SK-N-MC (cell line): ENCODE results near the gene KLHL29.
"Not testable (repeated sequence)": the region's sequence is repeated elsewhere in the genome, so short reads cannot be mapped to it uniquely, and the experiment has no call there.

Experiments used
- DNase-seq: peaks from one replicate; pipeline ENCODE4 v3.0.0-alpha.2; 2011; ENCODE audit warnings: low read depth, low spot score
- H3K27ac ChIP-seq: fragments of 200-600 bp; sonication (generic); 2 replicates; pipeline ENCODE4 v1.5.1; 2016; ENCODE audit warnings: mixed run types
- H3K36me3 ChIP-seq: fragments of 200-600 bp; sonication (generic); 2 replicates; pipeline ENCODE4 v1.6.1; 2017; ENCODE audit warnings: antibody characterized with exemption, low read length, mixed read lengths; ENCODE audit not compliant: insufficient read depth
- H3K4me3 ChIP-seq: fragments of 200-600 bp; sonication (generic); 2 replicates; pipeline ENCODE4 v1.5.1; 2016
- H3K9ac ChIP-seq: fragments of 200-600 bp; sonication (generic); 2 replicates; pipeline ENCODE4 v1.8.0; 2017; ENCODE audit warnings: mixed run types, mixed read lengths; ENCODE audit not compliant: insufficient read length
- H3K9me3 ChIP-seq: fragments of 200-600 bp; sonication (generic); 2 replicates; pipeline ENCODE4 v1.6.1; 2017; ENCODE audit warnings: low read depth, mild to moderate bottlenecking, antibody characterized with exemption, low read length, moderate library complexity, mixed read lengths
- EZH2 ChIP-seq: fragments of 200-600 bp; sonication (generic); IDR thresholded peaks from one replicate; pipeline ENCODE4 v1.6.1; 2017; ENCODE audit warnings: antibody characterized with exemption
- FOXP2 ChIP-seq: optimal IDR thresholded peaks from 2 replicates; pipeline ENCODE3; 2011; ENCODE audit warnings: mild to moderate bottlenecking, moderate library complexity; ENCODE audit not compliant: insufficient read depth; ENCODE audit errors: extremely low read length, control extremely low read depth
- POLR2AphosphoS5 ChIP-seq: IDR thresholded peaks from 2 replicates; pipeline ENCODE4 v1.6.1; 2012; ENCODE audit warnings: mild to moderate bottlenecking, low read depth, low read length, borderline replicate concordance

KLHL29 gene

DNA sequence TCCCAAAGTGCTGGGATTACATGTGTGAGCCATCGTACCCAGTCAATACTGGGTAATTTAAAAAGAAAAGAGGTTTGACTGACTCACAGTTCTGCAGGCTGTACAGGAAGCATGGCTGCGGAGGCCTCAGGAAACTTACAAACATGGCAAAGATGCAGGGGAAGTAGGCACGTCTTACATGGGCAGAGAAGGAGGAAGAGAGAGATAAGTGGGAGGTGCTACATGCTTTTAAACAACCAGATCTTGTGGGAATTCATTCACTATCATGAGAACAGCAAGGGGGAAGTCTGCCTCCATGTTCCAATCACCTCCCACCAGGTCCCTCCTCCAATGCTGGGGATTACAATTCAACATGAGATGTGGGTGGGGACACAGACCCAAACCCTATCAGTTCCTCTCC, 349.4 kb downstream of the KLHL29 start:
- no peak overlapping the region for H3K27ac ChIP-seq
- no peaks in the 10 kb centered on the region for H3K9me3 ChIP-seq
- DNase-seq = no peak
- H3K9ac ChIP-seq = no peak overlapping the region
- H3K4me3 ChIP-seq = no peak overlapping the region
- no peaks in the 10 kb centered on the region for H3K36me3 ChIP-seq
- TF ChIP-seq POLR2AphosphoS5 (no peak), EZH2 (no peak), FOXP2 (no peak)

DNA sequence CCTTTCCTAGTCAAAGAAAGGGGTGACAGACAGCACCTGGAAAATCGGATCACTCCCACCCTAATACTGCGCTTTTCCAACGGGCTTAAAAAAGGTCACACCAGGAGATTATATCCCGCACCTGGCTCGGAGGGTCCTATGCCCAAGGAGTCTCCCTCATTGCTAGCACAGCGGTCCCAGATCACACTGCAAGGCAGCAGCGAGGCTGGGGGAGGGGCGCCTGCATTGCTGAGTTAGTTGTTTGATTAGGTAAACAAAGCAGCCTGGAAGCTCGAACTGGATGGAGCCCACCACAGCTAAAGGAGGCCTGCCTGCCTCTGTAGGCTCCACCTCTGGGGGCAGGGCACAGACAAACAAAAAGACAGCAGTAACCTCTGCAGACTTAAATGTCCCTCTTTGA, 351.8 kb downstream of the KLHL29 start:
- not testable (repeated sequence) for H3K36me3 ChIP-seq, H3K9me3 ChIP-seq, H3K9ac ChIP-seq, H3K4me3 ChIP-seq, DNase-seq, H3K27ac ChIP-seq

- peak overlapping the region; percentile 67 for H3K9ac ChIP-seq
- DNase-seq = no peak
- H3K27ac ChIP-seq = peak overlapping the region; percentile 97
- peak overlapping the region; percentile 56 for H3K4me3 ChIP-seq
- peak; percentile 16; the same call in 1 of the 2 replicates for TF ChIP-seq POLR2AphosphoS5
- no peak for TF ChIP-seq FOXP2
- no peak for TF ChIP-seq EZH2
- no peaks in the 10 kb centered on the region for H3K9me3 ChIP-seq
- H3K36me3 ChIP-seq = 0 out of 2 replicates have a peak, but pooled peaks cover 4% of the 10 kb centered on the region
These were observed 360.2 kb downstream of the KLHL29 start for GRCh38 chr2:23745068-23745725.

DNA sequence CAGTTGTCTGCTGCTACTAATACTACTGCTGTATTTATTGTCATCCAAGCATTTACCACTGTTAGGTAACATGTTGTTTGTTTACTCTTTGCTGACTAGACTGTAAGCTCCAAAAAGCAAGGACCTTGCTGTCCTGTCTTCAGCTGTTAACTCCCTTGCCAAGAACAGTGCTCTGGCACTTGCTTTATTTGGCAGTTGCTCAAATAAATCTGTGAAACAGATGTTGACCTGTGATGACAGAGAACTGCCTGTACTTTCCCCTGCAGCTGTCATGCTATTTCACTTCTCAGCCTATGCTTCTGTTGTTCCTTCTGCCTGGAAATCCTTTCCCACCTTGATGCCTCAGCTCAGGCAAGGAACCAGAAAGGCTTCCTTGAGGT, 360.7 kb downstream of the KLHL29 start:
- Histone ChIP-seq H3K27ac (peak overlapping the region; percentile 97), H3K4me3 (peak overlapping the region; percentile 56), H3K36me3 (0 out of 2 replicates have a peak, but pooled peaks cover 4% of the 10 kb centered on the region), H3K9me3 (no peaks in the 10 kb centered on the region), H3K9ac (peak overlapping the region; percentile 37)
- peak; percentile 67 for DNase-seq
- no peak; the same call in 1 of the 2 replicates for TF ChIP-seq POLR2AphosphoS5
- TF ChIP-seq FOXP2 = peak; percentile 85

DNA sequence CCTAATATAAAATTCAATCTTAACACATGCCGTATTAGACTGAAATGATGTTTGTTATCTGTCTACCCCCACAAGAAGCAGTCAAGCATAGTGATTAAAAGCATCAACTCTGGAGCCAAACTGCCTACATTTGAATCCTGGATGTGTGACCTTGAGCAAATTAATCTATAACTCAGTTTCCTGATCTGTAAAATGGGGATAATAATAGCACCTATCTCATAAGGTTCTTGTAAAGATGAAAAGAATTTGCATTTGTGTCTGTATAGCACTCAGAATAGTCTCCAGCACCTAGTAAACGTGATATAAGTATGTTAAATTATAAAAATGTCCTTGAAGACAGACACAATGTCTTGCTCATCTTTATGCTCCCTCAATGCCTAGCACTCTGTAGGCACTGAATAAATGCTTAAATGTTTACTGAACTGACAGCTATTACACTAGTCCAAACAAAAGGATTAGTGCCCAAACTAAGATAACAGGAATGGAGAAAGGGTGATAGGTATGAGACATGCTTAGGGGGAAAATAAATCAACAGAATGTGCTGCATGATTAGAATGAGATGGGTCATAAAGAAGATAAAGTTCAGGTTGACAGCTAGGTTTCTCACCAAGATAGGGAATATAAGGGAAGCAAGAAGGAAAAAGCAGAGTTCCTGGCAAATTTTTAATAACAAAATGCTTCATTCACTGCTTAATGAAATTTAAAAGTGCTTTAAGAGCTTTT, 361.3 kb downstream of the KLHL29 start:
- DNase-seq = no peak
- Histone ChIP-seq H3K9me3 (no peaks in the 10 kb centered on the region), H3K9ac (peak overlapping the region; percentile 6), H3K36me3 (0 out of 2 replicates have a peak, but pooled peaks cover 4% of the 10 kb centered on the region), H3K4me3 (peak overlapping the region; percentile 10), H3K27ac (peak overlapping the region; percentile 97)
- no peak for TF ChIP-seq POLR2AphosphoS5
- no peak for TF ChIP-seq FOXP2
- TF ChIP-seq EZH2 = no peak

GRCh38 chr2:23751747-23752265, 366.8 kb downstream of the KLHL29 start:
- TF ChIP-seq EZH2 = no peak
- TF ChIP-seq FOXP2 = no peak
- no peak for TF ChIP-seq POLR2AphosphoS5
- no peak for DNase-seq
- peaks cover 11% of the 10 kb centered on the region; the same call in 1 of the 2 replicates for H3K36me3 ChIP-seq
- no peaks in the 10 kb centered on the region for H3K9me3 ChIP-seq
- no peak overlapping the region for H3K4me3 ChIP-seq
- no peak overlapping the region for H3K9ac ChIP-seq
- H3K27ac ChIP-seq = no peak overlapping the region

DNA sequence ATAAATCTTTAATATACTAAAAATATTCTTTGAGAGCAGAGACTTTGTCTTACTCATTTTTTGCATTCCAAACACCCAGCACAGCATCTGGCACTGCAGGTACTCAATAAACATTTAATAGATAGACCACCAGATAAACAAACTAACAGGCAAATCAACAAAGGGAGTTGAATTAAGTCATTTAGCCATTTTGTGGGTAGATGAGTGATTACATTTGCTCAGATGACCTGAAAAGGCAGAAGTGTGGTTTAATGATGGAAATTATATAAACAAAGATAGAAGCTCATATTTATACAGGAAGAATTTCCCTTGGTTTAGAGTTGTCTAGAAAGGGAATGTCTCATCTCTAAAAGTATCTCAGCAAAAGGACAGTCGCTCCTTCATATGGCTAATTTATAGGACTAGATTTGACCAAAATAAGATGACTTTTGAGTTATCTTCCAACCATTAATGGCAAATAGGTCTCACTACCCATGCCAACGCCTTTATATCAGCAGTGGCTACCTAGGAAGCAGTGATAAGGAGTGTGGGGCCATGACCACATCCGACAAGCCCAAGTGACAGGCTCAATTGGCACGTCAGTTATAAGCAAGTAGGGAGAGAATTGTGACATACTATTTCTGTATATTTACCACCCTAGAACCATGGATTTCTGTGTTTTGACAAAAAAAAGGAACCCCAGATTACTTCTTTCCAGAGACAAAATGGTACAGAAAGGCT, 368.5 kb downstream of the KLHL29 start:
- DNase-seq = no peak
- Histone ChIP-seq H3K4me3 (no peak overlapping the region), H3K9me3 (no peaks in the 10 kb centered on the region), H3K9ac (no peak overlapping the region), H3K27ac (peak overlapping the region; percentile 61; the same call in 1 of the 2 replicates), H3K36me3 (peaks cover 11% of the 10 kb centered on the region; the same call in 1 of the 2 replicates)
- no peak for TF ChIP-seq FOXP2
- TF ChIP-seq POLR2AphosphoS5 = no peak
- TF ChIP-seq EZH2 = no peak

- Histone ChIP-seq H3K9me3 (no peaks in the 10 kb centered on the region), H3K4me3 (no peak overlapping the region), H3K36me3 (peaks cover 11% of the 10 kb centered on the region; the same call in 1 of the 2 replicates), H3K9ac (no peak overlapping the region), H3K27ac (peak overlapping the region; percentile 61)
- no peak for TF ChIP-seq POLR2AphosphoS5
- no peak for TF ChIP-seq FOXP2
- no peak for TF ChIP-seq EZH2
- no peak for DNase-seq
These were observed 370.0 kb downstream of the KLHL29 start for GRCh38 chr2:23754970-23755369.
